Stimulated activated CD4-positive, alpha-beta T cell treated with anti-CD3 and anti-CD28 coated beads, Interleukin-15, amount 100 ng/mL, for 1 hour (primary cell): Measurements from ENCODE around the gene ADAR.

Source experiments
- DNase-seq, 2 donors: peaks; one replicate each; pipeline ENCODE4 v3.0.0-alpha.2; 2020; ENCODE audit warnings: low read depth in 1 of 2, low spot score in 1 of 2

ADAR gene

DNA sequence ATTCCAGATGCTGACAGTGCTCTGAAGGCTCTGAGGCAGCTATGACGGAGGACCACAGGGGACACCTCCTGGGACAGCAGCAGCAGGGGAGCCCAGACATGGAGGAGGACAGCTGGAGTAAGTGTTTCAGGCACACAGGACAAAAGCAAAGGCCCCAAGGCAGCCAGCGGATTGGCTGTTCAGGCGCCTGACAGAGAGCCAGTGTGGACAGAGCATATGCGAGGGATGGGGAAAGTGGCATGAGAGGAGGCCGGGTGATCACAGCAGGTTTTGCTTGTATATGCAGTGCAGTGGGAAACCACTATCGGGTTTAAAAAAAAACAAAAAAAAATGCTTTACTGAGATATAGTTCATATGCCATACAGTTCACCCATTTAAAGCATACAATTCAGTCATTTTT is 21.3 kb downstream of the ADAR start:
- DNase-seq: no peak

DNA sequence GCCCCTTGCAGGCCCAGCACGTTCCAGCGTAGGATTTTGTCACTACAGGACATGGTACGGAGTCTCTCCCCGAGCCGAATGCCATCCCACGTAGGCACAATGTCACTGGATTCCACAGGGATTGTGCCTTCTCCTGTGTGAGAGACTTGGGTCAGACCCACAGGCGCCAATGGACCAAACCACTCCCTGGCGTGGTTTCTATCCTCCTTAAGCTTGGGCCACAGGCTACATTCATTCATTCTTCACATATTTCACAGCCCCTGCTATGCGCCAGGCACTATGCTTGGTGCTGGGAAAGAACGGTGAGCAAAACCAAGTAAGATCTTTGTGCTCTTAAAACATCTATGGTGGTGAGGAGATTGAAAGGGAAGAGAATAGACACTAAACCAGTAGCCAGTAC is 21.8 kb downstream of the ADAR start:
- no peak for DNase-seq

DNA sequence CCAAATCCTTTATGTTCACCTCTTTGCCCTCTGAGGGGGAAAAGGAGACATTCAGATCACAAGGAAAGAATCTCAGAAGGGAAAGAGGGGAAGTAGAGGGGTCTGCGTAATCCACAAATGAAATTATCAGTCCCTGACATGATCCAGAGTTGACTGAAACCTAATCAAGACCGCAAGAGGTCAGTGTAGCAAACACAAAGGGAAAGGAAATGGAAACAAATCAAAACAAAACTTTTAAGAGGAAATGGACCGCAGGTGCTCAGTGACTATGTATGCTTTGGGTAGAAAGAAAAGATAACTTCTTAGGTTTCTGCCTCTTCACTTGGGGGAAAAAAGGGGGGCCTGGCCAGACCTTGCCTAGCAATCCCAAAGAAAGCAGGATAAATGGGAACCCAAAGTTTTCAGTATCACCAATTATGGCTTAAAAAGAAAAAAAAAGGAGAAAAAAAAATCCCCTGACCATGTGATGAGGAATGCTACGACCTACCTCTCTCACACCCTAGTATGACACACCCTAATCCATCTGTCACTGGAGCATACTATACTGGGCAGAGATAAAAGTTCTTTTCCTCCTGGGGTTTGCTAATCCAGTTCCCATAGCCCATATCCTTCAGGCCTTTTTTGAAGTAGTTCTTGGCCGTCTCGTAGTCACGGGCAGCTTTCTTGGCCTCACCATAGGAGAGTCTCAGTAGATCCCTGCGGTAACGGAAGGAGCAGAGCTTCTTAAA is 23.6 kb downstream of the ADAR start:
- DNase-seq: no peak

DNA sequence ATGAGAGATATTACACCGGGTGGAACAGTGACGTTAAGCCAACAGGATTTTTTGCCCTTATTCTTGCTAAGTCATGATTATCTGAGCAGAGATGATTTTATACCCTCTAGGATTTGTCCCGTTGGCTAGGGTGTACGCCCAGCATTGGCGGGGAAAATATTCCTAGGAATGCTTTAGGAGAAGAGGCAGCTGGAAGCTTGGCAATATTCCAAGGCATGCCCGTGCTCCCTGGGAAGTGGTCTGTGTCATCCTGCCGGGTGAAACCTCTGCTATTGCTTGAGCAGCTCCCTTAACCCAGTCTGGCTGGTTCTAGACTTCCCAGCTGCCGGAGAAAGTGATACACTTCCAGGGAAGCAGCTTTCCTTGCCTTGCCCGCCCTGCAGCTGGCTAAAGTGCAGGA is 24.2 kb downstream of the ADAR start:
- no peak for DNase-seq

DNA sequence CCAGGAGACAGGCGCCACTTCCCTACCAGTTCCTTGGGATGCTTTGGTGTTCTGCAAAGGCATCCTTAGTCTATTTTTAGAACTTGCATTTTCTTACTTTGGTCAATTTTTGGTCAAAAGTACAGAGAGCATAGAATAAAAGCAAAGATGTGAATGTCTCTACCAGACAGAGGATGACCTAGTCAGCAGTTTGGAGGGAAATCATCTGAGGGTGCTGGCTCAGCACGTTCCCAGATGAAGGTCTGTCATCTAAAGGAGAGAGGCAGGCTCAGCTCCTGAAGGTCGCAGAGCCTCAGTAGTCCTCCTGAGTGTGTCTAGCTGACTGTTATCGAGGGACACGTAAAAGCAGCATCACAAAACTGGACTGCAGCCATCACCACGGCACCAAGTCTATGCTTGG is 25.1 kb downstream of the ADAR start:
- DNase-seq: no peak

DNA sequence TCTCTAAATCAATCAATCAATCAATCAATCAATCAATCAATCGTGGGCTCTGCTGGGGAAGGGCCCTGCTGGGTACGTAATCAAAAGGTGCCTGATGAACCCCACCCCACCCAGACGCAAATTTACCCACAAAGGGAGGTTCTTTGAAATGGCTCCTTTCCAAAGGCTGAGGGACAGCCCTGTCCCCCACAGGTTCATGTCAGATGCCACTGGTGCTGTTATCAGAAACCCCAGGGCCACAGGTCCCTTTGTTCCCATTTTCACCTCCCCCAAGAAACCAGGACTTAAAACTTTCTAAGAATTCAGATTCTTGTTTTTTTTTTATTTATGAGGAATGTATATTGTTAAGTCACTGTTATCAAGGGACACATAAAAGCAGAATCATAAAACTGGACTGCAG is 26.2 kb downstream of the ADAR start:
- DNase-seq: no peak

DNA sequence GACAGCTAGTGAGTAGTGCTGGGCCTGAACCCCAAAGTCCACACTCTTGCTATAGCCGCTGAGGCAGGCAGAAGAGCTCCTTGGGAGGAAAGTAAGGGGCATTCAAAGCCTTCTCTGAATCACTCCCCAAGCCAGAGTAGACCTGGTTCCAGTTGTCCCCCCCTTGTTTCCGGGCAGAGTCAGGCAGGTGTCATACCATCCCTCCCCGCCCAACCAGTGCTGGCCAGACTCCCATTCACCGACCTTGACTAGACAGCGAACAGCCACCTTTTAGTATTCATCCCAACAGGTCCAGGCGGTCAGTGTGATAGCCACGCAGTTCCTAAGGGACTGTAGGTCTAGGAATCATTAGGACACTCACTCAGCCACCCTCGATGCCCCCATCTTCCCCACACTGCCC is 28.6 kb downstream of the ADAR start:
- DNase-seq: no peak

DNA sequence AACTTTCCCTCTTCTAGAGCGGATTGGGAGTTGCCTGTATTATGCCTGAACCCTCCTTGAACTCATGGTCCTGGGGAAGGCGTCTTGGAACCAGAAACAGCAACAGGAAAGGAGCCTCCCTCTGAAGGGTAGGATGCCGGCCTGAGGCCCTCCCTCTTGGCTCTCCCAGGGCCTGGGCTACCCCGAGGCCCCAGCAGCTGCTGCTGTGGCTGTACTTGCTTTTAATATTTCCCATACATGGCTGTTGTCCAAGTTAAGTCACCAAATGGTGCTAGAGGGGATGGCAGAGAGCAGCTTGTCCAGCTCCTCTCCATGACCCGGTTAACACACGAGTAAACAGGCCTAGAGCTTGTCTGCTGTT is 29.9 kb downstream of the ADAR start:
- no peak for DNase-seq

DNA sequence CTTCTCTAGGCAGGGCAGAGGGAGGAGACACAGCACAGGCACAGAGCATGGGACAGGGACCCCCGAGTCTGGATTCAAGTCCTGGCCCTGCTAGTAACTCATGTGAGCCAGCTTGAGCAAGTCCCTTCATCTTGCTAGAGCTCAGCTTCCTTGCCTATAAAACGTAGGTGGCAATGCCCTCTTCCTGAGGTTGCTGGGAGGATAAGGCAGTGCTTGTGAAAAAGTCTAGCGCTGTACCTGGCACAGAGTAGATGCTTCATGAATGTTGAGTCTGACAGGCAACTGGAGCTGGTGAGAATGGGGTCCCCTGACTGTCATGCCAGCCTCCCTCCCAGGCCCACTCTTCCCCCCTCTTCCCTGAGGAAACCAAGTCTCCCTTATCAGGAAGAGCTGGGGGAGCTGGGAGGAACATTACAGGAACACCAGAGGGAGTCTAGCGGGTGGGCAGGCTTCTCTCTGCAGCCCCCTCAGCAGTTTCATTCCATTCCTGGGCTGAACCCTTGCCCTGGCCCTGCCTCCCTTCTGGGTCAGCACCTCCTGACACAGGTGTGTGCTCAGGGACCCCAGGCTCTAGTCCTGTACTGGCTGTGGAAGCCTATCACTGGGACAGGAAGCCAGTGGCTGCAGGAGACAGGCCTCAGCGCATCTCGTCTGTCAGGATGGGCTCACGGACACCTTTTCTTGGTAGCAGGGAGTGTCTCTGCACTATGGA is 30.5 kb downstream of the ADAR start:
- no peak for DNase-seq

DNA sequence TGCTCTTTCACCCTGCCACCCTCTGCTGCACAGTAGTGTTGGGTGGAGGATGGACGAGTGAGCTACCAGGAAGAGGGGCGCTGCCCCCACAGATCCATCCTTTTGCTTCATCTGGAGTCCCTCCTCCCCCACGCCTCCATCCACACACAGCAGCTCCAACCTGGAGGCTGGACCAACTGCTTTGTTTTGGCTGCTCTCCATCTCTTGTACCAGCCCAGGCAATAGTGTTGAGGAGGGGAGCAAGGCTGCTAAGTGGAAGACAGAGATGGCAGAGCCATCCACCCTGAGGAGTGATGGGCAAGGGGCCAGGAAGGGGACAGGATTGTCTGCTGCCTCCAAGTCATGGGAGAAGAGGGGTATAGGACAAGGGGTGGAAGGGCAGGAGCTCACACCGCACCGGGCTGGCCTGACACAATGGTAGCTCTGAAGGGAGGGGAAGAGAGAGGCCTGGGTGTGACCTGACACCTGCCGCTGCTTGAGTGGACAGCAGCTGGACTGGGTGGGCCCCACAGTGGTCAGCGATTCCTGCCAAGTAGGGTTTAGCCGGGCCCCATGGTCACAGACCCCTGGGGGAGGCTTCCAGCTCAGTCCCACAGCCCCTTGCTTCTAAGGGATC is 31.9 kb downstream of the ADAR start:
- DNase-seq: no peak

DNA sequence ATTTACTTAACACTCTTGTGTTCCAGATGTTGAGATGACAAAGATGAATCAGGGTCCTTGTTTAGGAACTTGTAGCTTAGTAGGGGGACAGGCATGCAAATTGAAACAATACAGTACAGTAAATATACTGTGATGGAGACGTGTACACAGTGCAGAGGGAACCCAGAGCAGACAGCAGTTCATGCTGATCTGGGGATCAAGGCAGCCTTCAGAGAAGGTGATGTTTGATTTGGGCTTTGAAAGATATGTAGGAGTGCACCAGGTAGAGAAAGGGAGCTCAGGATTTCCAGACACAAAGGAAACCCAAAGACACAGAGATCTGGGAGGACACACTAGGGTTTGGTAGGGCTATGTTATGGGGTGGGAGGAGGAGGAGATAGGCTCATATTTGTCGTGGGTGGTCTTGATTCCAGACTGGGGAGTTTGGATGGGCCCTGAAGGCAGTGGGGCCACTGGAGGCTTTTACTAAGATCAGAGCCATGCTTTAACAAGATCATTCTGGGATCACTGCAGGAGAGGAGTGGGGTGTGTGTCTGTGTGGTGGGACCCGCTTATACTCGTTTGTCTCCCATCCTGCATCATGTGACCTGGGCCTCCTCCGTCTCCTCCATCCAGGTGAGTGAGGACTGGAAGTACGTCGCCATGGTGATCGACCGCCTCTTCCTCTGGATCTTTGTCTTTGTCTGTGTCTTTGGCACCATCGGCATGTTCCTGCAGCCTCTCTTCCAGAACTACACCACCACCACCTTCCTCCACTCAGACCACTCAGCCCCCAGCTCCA is 32.6 kb downstream of the ADAR start:
- no peak for DNase-seq

DNA sequence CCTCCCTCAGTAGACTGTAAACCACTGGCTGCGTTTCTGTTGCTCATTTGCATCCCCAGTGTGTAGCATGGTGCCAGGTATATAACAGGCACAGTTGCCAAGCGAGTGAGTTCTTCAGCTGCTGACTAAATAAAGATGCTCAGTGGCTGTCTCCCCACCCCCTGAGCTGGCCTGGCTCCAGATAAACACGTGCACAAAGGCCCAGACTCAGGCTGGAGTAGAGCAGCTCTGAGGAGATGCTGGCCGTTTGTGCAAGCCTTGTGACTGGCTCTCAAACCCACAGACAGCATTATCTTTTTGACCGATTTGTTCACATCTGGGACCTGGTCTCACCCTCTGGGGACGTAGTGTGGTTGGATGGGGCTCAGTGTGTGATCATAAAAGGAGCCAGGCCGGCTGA is 33.3 kb downstream of the ADAR start:
- DNase-seq: no peak

DNA sequence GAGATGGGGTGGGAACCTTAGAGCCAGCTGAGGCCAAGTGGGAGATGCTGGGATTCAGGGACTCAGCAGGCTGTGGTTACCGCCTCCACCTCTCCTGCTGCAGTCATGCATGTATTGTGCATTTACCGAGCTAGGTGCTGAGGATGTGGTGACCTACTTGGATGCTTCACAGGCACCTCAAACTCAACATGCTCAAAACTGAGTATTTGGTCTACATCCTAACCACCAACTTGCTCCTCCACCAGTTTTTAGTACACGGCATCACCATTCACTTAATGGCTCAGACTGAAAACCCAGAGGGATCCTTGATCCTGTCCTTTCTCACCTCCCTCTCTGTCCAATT is 34.8 kb downstream of the ADAR start:
- DNase-seq: no peak

DNA sequence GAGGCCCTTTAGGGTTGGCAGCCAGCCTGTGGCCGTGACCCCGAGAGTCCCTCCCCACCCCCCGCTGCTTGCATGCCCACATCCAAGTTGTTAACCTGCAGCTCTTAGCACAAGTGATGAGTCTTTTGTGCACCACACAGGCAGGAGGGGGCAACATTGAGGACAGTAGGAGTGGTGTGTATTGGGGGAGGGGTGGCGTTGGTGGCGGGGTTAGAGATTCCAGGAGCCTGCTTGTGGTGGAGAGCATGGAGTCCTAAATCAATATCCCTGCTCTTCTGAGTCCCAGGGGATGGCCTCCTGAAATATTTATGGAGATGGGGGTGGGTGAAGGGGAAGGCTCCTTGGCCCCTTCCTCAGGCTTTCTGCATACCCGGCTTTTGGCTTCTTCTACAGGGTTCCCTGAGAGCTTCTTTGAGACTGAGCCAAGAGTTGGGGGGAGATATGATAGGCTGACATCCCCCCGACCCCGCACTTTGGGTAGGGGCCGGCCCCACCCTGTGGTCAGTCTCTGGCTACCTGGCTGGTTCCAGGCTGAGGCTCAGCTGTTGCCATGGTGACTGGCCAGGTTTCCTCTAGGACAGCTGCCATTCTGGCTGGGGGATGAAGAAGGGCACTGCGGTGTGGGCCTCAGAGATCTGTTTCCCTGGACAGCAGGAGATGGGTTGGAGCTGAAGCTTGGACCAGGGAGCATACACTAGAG is 35.4 kb downstream of the ADAR start:
- no peak for DNase-seq

DNA sequence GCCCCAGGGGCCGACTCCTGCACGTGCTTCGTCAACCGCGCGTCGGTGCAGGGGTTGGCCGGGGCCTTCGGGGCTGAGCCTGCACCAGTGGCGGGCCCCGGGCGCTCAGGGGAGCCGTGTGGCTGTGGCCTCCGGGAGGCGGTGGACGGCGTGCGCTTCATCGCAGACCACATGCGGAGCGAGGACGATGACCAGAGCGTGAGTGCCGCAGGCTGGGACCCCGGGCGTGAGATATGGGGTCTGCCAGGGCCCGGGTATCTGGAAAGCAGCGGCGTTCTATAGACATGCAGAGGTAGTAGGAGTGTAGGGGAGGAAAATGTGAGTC is 36.1 kb downstream of the ADAR start:
- no peak for DNase-seq

DNA sequence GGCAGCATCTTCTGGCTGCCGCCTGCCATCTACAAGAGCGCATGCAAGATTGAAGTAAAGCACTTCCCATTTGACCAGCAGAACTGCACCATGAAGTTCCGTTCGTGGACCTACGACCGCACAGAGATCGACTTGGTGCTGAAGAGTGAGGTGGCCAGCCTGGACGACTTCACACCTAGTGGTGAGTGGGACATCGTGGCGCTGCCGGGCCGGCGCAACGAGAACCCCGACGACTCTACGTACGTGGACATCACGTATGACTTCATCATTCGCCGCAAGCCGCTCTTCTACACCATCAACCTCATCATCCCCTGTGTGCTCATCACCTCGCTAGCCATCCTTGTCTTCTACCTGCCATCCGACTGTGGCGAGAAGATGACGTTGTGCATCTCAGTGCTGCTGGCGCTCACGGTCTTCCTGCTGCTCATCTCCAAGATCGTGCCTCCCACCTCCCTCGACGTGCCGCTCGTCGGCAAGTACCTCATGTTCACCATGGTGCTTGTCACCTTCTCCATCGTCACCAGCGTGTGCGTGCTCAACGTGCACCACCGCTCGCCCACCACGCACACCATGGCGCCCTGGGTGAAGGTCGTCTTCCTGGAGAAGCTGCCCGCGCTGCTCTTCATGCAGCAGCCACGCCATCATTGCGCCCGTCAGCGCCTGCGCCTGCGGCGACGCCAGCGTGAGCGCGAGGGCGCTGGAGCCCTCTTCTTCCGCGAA is 36.6 kb downstream of the ADAR start:
- DNase-seq: no peak

DNA sequence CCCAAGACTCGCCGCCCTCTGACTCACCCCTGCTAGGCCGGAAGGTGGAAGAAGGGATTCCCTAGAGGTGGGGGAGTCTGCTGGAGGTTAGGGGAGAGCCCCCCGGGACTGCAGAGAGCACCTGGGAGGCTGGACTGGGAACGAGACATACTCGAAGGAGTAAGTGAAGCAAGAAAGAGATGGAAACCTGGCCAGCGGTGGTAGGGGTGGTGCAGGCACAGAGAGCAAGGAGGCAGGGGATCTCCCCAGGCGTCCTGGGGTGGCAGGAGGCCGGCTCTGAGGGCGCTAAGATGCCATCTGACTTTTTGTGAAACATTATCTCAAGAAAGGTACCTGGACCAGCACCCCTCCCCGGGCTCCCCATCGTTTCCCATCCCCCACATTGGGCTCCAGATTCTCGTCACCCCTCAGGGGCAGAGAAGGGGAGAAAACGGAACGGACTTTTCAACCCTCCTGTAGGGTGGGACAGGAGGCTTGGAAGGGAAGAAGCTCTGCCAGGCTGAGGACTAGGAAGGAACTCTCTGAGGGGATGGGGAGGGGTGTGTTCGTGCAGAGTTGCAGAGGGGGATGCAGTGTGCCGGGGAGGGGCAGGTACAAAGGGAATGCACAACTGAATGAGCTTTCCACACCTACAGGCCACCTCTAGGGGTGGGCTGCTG is 39.7 kb downstream of the ADAR start:
- no peak for DNase-seq

DNA sequence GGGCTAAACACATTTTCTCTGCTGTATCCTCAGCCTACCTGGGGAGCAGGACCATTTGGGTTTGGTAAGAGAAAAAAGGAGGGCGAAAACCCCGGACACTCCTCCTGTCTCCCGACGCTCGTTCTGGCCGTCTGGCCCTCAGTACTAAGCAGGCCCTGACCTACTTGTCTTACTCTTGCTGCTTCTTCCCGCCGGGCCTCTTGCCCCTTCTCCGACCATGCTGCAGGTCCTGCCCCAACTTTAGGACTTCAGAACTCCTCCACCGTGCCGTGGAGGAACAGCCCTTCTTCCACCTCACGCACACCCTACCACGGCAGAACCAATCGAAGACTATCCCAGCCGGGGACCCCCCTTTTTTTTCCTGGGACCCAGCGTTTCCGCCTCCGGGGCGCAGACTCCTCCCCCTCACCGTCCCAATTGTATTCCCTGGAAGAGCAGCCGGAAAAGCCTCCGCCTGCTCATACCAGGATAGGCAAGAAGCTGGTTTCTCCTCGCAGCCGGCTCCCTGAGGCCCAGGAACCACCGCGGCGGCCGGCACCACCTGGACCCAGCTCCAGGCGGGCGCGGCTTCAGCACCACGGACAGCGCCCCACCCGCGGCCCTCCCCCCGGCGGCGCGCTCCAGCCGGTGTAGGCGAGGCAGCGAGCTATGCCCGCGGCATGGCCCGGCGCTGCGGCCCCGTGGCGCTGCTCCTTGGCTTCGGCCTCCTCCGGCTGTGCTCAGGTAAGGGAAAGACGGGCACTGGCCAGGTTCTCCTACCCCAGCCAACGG is 40.4 kb downstream of the ADAR start, which contains the start of gene CHRNB2:
Gene CHRNB2 (plus strand): TSS at position 393 of the 771 bp plus-strand sequence. CDS start 267 bp downstream, at position 660.
- peak; percentile 47 to 59 for DNase-seq

DNA sequence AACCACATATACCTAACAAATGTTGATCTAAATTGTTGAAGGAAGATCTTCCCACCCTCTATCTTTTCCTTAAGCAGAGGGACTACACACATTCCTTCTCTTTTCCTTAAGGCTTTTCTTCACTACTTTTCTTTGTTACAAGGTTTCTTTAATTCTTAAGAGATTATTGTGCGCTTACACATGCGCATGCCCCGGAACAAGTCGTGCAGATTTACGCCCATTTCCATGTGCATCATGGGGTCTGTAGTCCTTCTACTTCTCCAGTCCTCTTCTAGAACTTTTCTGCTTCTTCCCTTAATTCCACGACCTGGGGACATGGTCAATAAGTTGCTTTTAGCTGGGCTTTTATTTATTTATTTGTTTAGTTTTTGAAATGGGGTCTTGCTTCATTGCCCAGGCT is 42.1 kb downstream of the ADAR start:
- DNase-seq: no peak
